ENCODE measurements around the gene DYNC2H1.

The DYNC2H1 gene

DNA sequence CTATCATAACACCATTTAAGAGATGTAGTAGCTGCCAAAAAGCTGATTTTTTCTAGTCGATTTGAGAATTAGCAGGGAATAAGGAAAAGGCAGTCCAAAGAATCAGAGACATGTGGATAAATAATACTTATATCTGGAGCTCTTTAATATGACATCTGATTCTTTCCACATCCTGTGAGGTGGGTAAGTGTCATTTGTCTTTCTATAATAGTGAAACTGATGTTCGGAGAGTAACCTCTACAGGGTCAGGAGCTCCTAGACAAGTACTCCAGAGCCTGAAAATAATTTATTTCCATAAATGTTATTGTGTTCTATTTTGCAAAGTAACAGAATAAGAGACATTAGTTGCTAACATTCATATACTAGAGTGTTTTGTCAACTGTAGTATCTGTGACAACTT, 367.6 kb downstream of the DYNC2H1 start:
- no peak for DNase-seq

DNA sequence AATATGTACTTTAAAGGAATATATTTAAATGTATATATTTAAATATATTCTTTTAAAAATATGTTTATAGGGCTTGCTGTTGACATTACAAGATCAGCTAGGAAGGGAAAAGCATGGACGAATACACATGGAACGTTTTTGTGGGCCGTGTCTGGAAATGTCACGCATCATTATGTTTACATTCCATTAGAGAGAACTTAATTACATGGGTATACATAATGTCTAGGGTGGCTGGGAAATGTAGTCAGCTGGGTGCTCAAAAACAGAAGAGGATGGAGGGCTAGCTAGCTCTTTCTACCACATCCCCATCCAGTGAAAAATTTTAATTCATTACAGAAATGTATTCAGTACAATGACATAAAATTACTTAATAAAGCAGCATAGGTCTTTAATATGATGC, 371.2 kb downstream of the DYNC2H1 start:
- DNase-seq = no peak

DNA sequence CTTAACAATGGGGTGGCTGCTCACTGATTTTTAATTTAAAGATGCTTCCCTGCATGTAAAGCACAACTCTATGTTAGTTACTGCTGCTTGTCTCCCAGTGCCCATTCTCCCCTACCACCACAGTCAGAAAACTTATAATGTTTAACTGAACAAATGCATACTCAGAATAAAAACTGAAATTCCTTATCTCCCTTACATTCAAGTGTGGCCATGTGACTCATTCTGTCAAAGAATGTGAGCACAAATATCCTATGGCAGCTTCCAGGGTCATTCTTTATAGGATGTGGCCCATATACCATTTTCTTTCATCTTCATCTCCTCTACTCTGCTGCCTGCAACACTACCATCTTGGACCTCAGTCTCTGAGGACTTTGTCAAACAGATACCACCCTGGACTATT, 374.8 kb downstream of the DYNC2H1 start:
- no peak for DNase-seq

DNA sequence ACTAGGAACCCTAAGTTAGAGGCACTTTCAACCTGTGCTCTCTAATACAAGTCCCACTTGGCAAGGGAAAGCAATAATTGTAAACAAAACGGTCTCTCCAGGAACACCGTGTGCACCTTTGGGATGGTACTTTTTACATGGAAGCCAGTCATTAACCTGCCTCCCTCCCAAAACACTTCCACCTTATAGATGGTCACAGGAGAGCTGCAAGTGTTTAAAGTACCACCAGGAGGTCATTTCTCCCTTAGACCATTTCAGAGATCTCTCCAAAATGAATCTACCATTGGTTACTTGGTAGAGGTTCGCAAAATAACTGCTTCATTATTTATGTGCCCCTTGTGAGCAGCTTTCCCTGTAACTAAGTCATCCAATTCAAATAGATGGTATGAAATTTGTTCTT, 375.3 kb downstream of the DYNC2H1 start:
- DNase-seq = no peak

DNA sequence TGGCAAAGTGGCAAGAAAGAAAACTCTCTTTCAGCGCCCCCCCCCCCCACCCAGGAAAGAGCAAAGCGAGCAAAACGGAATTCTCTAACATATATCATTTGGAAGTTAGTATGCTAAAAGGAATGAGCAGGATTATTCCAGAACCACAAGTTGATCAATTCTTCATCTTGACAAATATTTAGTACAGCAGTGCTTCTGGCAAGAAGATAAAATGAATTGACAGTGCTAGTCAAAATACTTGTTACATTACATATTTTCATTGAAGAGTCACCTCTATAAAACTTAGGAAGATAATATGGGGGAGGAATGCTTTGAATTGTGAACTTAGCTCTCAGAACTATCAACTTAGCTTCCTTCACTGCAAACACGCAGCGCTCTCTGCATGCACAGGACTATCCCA, 377.4 kb downstream of the DYNC2H1 start:
- no peak for DNase-seq

DNA sequence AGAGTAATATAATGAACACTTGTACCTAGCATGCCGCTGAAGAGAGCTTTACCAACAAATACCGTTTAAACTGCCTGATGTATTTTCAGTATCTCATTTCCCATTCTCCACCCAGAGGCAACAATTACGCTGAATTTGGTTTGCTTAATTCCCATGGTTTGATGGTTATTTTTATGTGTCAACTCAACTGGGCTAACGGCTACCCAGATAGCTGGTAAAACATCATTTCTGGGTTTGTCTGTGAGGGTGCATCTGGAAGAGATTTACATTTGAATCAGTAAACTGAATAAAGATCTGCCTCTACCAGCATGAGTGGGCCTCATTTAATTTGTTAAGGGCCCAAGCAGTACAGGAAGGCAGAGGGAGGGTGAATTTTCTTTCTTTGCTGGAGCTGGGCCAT, 377.9 kb downstream of the DYNC2H1 start:
- DNase-seq = no peak

DNA sequence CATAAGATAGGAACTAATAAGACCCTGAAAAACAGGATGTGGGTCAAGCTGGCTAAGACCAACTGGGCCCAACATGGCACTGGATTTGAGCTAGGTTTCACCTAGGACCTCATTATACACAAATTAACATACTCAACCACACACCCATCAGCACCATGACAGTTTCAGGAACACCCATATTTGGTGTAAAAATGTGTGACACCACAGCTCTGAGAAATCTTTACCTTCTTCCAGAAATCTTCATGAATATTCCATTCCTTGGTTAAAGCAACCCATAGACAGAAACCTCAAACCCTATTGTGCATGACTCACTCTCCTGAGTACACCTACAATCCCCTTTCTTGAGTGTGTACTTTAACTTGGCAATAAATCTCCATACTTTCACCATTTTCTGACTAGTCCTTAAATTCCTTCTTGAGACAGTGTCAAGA, 378.8 kb downstream of the DYNC2H1 start:
- no peak for DNase-seq

DNA sequence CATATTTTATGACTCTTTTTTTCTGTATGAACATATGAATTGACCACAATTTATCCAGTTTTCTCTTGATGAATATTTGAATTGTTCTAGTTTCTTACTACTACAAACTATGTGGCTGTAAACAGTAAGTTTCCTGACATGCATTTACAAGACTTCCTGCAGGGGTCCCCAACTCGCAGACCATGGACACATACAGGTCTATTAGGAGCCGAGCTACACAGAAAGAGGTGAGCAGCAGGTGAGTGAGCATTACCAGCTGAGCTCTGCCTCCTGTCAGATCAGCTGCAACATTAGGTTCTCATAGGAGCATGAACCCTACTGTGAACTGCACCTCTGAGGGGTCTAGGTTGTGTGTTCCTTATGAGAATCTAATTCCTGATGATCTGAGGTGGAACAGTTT, 379.4 kb downstream of the DYNC2H1 start:
- DNase-seq = no peak

DNA sequence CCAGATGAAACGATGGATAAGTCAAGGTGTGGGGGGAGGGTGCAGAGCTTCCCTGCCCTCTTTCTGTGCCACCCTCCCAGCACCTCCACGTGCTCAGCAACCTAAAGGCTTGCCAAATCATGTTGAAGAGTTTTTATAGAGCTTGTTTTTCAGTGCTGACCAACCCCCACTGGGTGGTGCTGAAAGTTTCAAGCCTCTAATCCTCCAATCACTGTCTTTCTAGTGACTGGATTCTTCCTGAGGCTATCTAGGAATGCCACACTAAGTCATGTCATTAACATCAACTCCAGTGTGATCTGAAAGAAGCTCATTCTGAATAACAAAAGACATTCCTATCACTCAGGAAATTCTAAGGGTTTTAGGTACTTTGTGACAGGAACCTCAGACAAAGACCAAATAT, 382.6 kb downstream of the DYNC2H1 start:
- no peak for DNase-seq

DNA sequence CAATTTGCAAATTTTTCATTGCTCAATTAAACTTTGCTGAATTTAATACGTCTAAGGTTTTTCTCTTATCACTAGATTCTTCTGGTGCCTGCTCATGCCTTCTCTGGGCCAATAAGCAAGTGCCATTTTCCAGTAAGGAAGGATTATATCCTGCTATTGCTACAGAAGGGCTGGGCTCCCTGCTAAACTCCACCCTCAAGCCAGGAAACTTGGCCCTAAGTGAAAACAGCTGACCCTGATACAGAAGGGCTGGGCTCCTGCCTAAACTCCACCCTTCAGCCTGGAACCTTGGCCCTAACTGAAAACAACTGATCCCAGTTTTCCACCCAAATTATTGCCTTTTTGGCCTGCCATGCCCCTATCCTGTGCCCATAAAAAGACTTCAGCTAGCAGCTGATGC, 385.3 kb downstream of the DYNC2H1 start:
- DNase-seq = no peak

DNA sequence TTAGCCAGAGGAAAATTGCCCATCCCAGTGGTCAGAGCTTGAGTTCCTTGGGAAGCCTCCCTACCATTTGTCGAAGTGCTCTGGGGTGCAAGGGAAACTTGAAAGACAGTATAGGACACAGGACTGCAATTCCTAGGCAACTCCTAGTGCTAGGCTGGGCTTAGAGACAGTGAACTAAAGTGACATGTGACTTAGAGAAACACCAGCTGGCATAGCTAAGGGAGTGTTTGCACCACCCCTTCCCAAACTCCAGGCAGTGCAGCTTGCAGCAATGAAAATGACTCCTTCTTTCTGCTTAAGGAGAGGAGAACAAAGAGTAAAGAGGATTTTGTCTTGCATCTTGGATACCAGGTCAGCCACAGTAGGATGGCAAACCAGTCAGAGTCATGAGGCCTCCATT, 388.0 kb downstream of the DYNC2H1 start:
- DNase-seq = no peak

DNA sequence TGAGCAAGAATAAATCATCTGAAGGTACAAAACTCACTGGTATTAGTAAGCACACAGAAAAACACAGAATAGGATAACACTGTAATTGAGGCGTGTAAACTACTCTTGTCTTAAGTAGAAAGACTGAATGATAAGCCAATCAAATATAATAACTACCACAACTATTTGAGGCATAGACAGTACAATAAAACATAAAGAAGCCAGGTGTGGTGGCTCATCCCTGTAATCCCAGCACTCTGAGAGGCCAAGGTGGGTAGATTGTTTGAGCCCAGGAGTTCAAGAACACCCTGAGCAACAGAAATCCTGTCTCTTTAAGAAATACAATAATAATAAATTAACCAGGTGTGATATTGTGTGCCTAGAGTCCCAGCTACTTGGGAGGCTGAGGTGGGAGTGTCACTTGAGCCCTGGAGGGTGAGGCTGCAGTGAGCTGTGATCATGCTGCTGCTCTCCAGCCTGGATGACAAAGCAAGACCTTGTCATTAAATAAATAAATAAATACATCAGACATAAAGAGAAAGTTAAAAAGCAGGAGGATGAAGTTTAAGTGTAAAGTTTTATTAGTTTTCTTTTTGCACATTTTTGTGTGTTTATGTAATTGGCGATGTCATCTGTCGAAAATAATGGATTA, 390.6 kb downstream of the DYNC2H1 start:
- no peak for DNase-seq

DNA sequence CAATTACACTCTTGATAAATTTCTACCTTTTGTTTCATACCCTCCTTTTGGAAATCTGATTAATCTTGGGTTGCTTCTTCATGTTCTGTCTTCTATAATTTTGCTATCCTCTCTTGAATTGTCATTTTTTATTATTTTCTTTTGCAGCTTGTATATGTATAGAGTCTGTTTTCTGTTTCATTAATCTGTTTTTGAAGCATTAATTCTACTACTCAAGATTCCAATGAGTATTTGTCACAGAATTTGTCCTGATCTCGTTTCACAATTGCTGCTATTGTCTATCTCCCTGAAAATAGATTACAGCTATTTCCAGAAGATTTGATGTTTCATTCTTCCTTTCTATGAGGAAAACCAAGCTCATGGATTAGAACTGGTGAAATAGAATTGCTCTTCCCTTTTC, 406.1 kb downstream of the DYNC2H1 start:
- no peak for DNase-seq

DNA sequence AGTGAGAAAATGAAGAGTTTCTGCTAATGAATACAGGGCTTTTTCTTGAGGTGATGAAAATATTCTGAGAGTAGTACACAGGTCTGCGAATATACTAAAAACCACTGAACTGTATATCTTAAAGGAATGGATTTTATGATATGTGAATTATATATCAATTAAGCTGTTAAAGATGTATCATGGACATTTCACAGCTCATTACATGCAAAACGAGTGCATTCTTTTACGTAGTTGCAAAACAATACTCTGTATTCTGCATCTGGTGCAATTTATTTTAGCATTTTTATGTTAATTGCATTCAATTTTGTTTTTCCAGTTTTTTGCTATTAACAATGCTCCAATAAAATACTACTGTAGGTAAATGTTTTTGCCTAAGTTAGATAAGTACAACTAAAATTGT, 411.6 kb downstream of the DYNC2H1 start:
- no peak for DNase-seq

DNA sequence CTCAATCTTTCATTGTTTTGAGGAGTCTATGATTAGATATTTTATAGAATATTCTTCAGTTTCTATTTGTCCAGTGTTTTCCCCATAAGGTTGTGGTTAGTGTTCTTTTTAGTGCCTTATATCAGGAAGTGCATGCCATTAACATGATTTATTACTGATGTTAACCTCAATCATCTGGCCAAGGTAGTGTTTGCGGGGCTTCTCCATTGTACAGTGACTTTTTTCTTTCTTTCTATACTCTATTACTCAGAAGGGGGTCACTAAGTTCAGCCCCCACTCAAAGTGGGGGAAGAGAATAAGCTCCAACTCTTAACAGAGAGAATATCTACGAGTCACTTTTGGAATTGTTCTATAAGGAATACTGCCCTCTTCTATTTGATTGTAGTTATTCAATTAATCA, 415.8 kb downstream of the DYNC2H1 start:
- no peak for DNase-seq

DNA sequence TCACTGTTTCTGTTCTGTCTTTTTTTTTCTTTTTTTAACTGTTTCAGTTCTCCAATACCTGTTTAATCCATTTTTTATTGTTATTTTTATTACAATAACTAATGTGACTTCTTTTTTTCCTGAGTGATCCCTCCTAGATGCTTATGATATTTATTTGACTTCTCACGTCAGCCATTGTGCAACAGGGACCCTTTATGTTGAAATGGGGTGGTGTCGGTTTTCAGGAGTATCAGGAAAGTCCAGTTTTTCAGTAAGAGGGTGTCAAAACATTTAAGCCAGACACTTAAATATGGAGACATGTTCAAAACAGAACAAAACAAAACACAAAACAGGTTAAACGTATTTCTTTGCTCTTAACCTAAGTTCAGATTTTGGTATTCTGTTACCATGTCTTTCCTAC, 418.8 kb downstream of the DYNC2H1 start:
- no peak for DNase-seq

DNA sequence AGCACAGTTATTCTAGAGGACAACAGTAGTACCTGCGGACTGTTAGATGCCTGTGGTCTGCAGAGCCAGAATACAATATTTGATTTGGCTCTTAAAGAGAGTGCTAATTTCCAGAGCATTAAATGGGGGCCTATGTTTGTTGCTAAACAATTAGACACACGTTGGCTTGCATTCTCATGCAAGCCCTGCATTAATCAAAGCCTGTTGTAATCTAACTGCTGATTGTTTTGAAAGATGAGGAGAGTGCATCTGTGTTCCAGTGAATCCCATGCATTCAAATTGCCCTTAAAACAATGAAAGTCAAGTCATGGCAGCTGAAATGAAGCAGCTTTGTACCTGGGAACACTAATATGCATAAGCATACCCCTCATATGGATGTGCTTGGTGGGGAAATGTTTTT, 419.4 kb downstream of the DYNC2H1 start:
- no peak for DNase-seq

DNA sequence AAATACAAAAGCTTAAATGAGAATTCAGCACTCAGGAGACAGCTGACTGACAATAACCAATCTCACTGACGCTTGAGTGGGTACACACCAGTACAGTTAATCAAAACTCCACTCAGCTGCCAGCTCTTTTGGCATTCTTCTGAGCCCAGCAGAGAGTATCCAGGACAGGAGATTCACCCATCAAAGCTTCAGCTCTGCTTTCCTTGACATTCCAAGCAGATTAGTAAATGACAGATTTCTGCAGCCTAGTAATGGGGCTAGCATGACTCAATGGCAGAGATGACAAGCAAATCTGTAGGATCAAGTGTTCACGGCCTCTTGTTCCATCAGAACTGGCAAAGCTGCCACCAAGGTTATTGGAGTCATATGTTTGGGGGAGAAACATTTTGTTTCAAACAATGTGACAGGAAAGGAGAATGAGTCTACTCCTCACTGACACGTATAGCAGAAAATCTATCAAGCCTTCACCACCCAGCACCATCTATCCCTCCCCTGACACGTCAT, 420.0 kb downstream of the DYNC2H1 start:
- no peak for DNase-seq
